Mucosa of stomach (tissue), 1 donor: Measurements from ENCODE around the gene HK1.
A peak's percentile ranks its signal among the peaks of the same experiment; 100 is the strongest.
"Not testable (repeated sequence)": the region's sequence is repeated elsewhere in the genome, so short reads cannot be mapped to it uniquely, and the experiment has no call there.

Experiments
- H3K27me3 ChIP-seq: one replicate; pipeline ENCODE4 v1.7.0; 2013; ENCODE audit warnings: mild to moderate bottlenecking, low read length; ENCODE audit not compliant: control insufficient read depth, insufficient read depth
- H3K36me3 ChIP-seq: one replicate; pipeline ENCODE4 v1.7.0; 2013; ENCODE audit warnings: low read length; ENCODE audit not compliant: control insufficient read depth, insufficient read depth
- H3K4me1 ChIP-seq: one replicate; pipeline ENCODE4 v1.7.0; 2013; ENCODE audit warnings: mild to moderate bottlenecking, low read length; ENCODE audit not compliant: control insufficient read depth, insufficient read depth
- H3K4me3 ChIP-seq: one replicate; pipeline ENCODE4 v1.7.0; 2013; ENCODE audit warnings: low read length
- H3K9ac ChIP-seq: one replicate; pipeline ENCODE4 v1.7.0; 2013; ENCODE audit warnings: mild to moderate bottlenecking, low read length, moderate library complexity
- H3K9me3 ChIP-seq: one replicate; pipeline ENCODE4 v1.7.0; 2013; ENCODE audit warnings: mild to moderate bottlenecking, low read length, moderate library complexity; ENCODE audit not compliant: control insufficient read depth
- donor health status: Pancreatic carcinoma.

Gene HK1

DNA sequence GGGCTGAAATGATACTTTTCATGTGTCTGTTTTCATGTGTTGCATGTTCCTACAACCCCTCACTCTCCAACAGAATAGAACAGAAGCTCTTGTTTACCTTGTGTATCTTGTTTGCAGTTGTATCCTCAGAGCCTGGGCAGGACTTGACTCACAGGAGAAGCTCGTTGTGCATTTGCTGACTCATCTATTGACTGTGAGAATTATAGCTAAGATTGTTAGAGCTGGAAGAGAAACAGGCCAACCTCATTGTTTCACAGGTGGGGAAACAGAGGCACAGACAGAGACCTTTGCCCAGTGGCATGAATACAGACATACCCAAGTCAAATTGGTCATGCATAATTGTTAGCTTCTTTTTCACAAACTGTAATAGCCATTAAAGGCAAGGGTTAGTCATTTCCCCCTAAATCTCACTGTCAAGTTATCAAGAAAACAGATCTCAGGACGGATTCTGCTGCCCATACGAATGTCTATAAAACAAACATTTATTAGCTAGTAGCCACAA, 168.4 kb downstream of the HK1 start:
- peaks cover 60% of the 10 kb centered on the region for H3K4me1 ChIP-seq
- no peaks in the 10 kb centered on the region for H3K9me3 ChIP-seq
- no peaks in the 10 kb centered on the region for H3K36me3 ChIP-seq
- peak overlapping the region; percentile 33 for H3K9ac ChIP-seq
- H3K4me3 ChIP-seq = no peak overlapping the region
- H3K27me3 ChIP-seq = no peaks in the 10 kb centered on the region

DNA sequence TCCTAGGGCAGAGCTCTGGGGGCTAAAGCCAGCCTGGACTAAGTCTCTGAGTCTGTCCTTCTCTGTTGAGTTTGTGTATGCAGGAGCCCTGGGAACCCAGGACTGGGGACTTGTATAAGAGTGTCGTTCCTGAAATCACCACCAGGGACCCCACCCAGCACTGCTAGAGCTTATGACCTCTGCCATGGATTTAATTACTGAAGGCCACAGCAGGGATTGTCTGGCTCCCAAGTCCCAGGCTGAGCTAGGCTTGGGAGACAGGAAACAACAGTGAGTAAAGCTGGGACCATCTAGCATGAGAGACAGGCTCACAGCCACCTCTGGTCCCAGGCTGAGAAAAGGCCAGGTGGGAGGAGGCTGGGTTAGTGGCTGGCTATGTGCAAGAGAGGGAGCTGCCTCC, 171.5 kb downstream of the HK1 start:
- Histone ChIP-seq H3K4me3 (no peak overlapping the region), H3K9me3 (no peaks in the 10 kb centered on the region), H3K36me3 (no peaks in the 10 kb centered on the region), H3K27me3 (no peaks in the 10 kb centered on the region), H3K9ac (peak overlapping the region; percentile 88), H3K4me1 (peaks cover 84% of the 10 kb centered on the region)

DNA sequence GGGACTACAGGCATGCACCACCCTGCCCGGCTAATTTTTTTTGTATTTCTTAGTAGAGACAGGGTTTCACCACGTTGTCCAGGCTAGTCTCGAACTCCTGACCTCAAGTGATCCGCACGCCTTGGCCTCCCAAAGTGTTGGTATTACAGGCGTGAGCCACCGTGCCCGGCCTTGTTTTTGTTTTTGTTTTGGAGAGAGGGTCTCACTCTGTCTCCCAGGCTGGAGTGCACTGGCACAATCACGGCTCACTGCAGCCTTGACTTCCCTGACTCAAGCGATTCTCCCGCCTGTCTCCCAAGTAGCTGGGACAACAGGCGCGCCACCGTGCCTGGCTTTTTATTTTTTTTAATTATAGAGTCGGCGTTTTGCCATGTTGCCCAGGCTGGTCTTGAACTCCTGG, 172.1 kb downstream of the HK1 start:
- H3K27me3 ChIP-seq, H3K9me3 ChIP-seq, H3K4me3 ChIP-seq, H3K36me3 ChIP-seq: not testable (repeated sequence)
- peaks cover 86% of the 10 kb centered on the region for H3K4me1 ChIP-seq
- H3K9ac ChIP-seq = peak overlapping the region; percentile 88

DNA sequence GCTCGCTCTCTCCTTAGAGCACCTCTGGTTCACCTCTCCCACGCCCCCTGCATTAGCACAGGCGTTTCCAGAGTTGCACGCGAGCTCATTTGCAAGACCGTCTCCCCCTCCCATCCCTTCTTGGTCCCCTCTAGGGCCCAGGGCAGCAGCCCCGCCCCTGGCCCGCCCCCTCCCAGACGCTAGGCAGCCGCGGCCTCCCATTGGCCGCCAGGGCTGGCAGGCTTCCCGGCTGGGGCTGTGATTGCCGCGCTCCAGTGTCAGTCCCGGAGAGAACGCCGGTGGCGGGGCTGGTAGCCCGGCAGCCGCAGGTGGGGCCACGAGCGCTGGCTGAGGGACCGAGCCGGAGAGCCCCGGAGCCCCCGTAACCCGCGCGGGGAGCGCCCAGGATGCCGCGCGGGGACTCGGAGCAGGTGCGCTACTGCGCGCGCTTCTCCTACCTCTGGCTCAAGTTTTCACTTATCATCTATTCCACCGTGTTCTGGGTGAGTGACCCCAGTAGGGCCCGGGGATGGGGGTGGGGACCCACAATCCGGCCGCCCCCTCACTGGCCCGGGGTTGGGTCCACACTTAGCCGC, 173.0 kb downstream of the HK1 start, which contains the start of gene TSPAN15:
Gene TSPAN15 (plus strand): TSS at position 257 of the 575 bp plus-strand sequence. CDS start 130 bp downstream, at position 387.
- H3K9me3 ChIP-seq = no peaks in the 10 kb centered on the region
- no peaks in the 10 kb centered on the region for H3K27me3 ChIP-seq
- peak within 1 kb of the TSS; percentile 88 for H3K9ac ChIP-seq
- H3K36me3 ChIP-seq = no peaks in the 10 kb centered on the region
- peaks cover 81% of the 10 kb centered on the region for H3K4me1 ChIP-seq
- peak within 1 kb of the TSS; percentile 38 for H3K4me3 ChIP-seq
